ENCODE results near the gene CCKAR. TPM values are rescaled to one million over a fixed set of nuclear protein-coding genes. Genes with fewer than 3 reads are reported as not detected.

Gene CCKAR
- total RNA-seq, 1 experiment from 2014 or later, result 2.0 TPM

GRCh38 chr4:26447378-26447777 is 42.9 kb downstream of the CCKAR start:
- BruUV-seq (replicated peaks), result no TSS peak
- no peak for TF ChIP-seq CTCF (IDR thresholded peaks at IDR 0.05; ENCODE audit: insufficient read depth in 1 of 2, low read depth in 1 of 2, low read length in 1 of 2, severe bottlenecking in 1 of 2, unreplicated experiment in 1 of 2)
- Histone ChIP-seq H3K4me3 (ENCODE audit: low read depth, low read length) (no peak overlapping the region), H3K9me3 (no peaks in the 10 kb centered on the region), H3K4me1 (peaks cover 14% of the 10 kb centered on the region; the same call in 1 of the 2 replicates), H3K36me3 (ENCODE audit: control insufficient read depth, insufficient read depth, low read length) (no peaks in the 10 kb centered on the region), H3K27me3 (replicated peaks; ENCODE audit: control insufficient read depth, insufficient read depth, low read length) (no peaks in the 10 kb centered on the region)
- Mint-ChIP-seq H3K27me3 (ENCODE audit: insufficient read depth, unreplicated experiment) (no peaks in the 10 kb centered on the region), H3K27ac (ENCODE audit: unreplicated experiment) (no peak overlapping the region), H3K36me3 (ENCODE audit: insufficient read depth, unreplicated experiment) (peaks cover 14% of the 10 kb centered on the region), H3K4me3 (ENCODE audit: unreplicated experiment) (no peak overlapping the region), H3K9me3 (ENCODE audit: unreplicated experiment) (peaks cover 14% of the 10 kb centered on the region), H3K4me1 (ENCODE audit: low read depth, unreplicated experiment) (peaks cover 14% of the 10 kb centered on the region)
- ChIA-PET CTCF (no interaction called here), POLR2A (no interaction called here)
- DNase-seq, result no peak
- intact Hi-C loops (cut with micrococcal nuclease; ENCODE audit: unreplicated experiment), result no loop called here

GRCh38 chr4:26441771-26442170 is 48.5 kb downstream of the CCKAR start:
- H3K36me3 Mint-ChIP-seq (ENCODE audit: insufficient read depth, unreplicated experiment), result peaks cover 30% of the 10 kb centered on the region
- intact Hi-C loops (cut with micrococcal nuclease; ENCODE audit: unreplicated experiment), result no loop called here
- no TSS peak for BruUV-seq (replicated peaks)
- peaks cover 18% of the 10 kb centered on the region for H3K9me3 Mint-ChIP-seq (ENCODE audit: unreplicated experiment)
- H3K27me3 Mint-ChIP-seq (ENCODE audit: insufficient read depth, unreplicated experiment), result no peaks in the 10 kb centered on the region
- no peak overlapping the region for H3K27ac Mint-ChIP-seq (ENCODE audit: unreplicated experiment)
- Histone ChIP-seq H3K9me3 (no peaks in the 10 kb centered on the region), H3K4me3 (ENCODE audit: low read depth, low read length) (no peak overlapping the region), H3K27me3 (replicated peaks; ENCODE audit: control insufficient read depth, insufficient read depth, low read length) (no peaks in the 10 kb centered on the region), H3K36me3 (ENCODE audit: control insufficient read depth, insufficient read depth, low read length) (no peaks in the 10 kb centered on the region), H3K4me1 (peaks cover 22% of the 10 kb centered on the region)
- DNase-seq, result no peak
- H3K4me3 Mint-ChIP-seq (ENCODE audit: unreplicated experiment), result no peak overlapping the region
- ChIA-PET POLR2A (no interaction called here), CTCF (no interaction called here)
- no peak for TF ChIP-seq CTCF (IDR thresholded peaks at IDR 0.05; ENCODE audit: insufficient read depth in 1 of 2, low read depth in 1 of 2, low read length in 1 of 2, severe bottlenecking in 1 of 2, unreplicated experiment in 1 of 2)
- H3K4me1 Mint-ChIP-seq (ENCODE audit: low read depth, unreplicated experiment), result peaks cover 9% of the 10 kb centered on the region

- H3K4me1 Mint-ChIP-seq (ENCODE audit: low read depth, unreplicated experiment), result peaks cover 9% of the 10 kb centered on the region
- H3K4me3 ChIP-seq (ENCODE audit: low read depth, low read length), result no peak overlapping the region
- H3K27me3 ChIP-seq (replicated peaks; ENCODE audit: control insufficient read depth, insufficient read depth, low read length), result no peaks in the 10 kb centered on the region
- ChIA-PET CTCF (no interaction called here), POLR2A (no interaction called here)
- BruUV-seq (replicated peaks), result no TSS peak
- no peaks in the 10 kb centered on the region for H3K9me3 ChIP-seq
- DNase-seq, result no peak
- H3K4me1 ChIP-seq, result peaks cover 22% of the 10 kb centered on the region
- peaks cover 30% of the 10 kb centered on the region for H3K36me3 Mint-ChIP-seq (ENCODE audit: insufficient read depth, unreplicated experiment)
- no peak overlapping the region for H3K4me3 Mint-ChIP-seq (ENCODE audit: unreplicated experiment)
- no peaks in the 10 kb centered on the region for H3K36me3 ChIP-seq (ENCODE audit: control insufficient read depth, insufficient read depth, low read length)
- no peak for TF ChIP-seq CTCF (IDR thresholded peaks at IDR 0.05; ENCODE audit: insufficient read depth in 1 of 2, low read depth in 1 of 2, low read length in 1 of 2, severe bottlenecking in 1 of 2, unreplicated experiment in 1 of 2)
- no peaks in the 10 kb centered on the region for H3K27me3 Mint-ChIP-seq (ENCODE audit: insufficient read depth, unreplicated experiment)
- H3K9me3 Mint-ChIP-seq (ENCODE audit: unreplicated experiment), result peaks cover 18% of the 10 kb centered on the region
- no peak overlapping the region for H3K27ac Mint-ChIP-seq (ENCODE audit: unreplicated experiment)
- intact Hi-C loops (cut with micrococcal nuclease; ENCODE audit: unreplicated experiment), result no loop called here
These were observed 49.2 kb downstream of the CCKAR start for GRCh38 chr4:26441102-26441501.
